T-helper 9 cell (primary cell): ENCODE measurements around the gene SND1.

Experiments
- DNase-seq: peaks from one replicate; pipeline ENCODE4 v3.0.0-alpha.2; 2020

SND1 gene

DNA sequence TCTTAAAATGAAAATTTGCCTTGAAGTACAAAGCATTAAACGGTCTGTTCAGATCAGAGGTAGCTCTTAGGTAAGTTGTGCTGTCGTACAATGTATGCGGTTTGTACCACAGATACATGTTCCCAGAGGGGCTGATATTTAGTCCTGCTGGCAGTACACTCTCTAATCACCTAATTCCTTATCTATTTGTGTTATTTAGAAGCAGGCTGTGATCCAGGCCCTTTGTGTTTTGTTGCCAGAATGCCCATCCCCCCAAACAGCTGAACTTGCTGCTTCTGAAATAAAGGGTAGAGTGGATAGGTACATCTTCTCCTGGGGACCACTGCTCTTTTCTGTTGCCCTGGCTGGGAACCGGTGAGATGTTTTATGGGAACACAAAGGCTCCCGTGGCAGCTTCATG lies 84.5 kb downstream of the SND1 start:
- DNase-seq: no peak

DNA sequence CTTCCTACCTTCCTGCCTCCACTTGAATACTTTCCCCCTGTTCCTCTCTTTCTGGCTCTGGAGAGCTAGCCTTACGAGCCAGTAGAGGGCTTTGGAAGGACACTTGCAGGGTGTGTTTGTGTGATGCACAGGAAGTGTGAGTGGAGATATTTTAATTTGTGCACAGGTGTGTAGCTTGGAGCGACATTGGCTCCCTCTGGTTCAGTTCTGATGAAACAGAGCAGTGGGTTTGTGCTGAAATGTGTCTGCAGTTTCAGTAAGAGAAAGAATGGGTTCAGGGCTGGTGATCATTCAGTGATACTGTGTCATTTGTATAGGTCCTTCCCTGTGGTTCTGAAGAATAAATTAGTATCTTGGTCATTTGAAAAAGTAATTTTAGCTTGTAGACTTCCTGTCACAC lies 86.9 kb downstream of the SND1 start:
- no peak for DNase-seq

DNA sequence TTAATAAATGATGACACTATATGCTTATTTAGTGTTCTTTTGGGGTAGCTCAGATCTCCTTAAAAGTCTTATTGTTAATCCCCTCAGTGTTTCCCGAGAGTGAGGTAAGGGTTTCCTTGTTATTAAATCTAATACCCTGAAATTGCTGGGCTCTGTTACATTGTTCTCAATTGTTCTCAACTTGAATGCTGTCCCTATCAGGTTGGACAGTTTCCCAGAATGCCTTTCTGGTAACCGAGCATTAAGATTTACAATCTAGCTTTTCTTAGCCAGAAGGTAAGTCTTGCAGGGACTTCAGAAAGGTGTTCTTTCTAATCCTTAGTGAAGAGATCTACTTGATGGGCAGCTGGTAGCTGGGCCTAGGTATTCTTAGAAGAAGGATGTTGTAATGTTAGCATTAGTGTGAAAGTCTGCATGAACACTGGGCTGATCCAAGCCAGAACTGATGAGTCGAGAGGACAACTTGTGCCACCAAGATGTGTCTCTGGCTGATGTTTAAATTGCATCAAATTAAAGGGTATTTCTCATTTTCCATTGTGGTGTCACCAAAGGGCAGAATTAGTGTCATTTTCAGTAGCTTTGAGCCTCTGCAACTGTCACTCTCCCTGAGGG lies 89.9 kb downstream of the SND1 start:
- DNase-seq: no peak

DNA sequence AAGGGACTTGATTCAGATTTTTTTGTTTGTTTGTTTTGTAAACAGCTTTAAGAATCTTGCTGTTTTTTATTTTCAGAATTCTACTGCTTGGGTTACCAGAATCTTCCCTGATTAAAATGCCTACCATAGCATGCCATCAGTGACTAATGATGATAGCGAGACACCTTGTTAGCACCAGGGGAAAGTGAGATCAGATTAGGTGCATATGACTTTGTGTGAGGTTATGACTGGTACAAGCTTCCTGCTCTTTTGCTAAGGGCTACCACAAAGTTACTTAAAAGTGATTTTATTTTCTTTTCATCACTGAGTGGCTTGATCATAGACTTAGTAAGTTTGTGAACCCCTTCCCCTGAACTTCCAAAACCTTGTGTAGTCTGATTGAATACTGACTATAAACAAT lies 93.5 kb downstream of the SND1 start:
- no peak for DNase-seq

DNA sequence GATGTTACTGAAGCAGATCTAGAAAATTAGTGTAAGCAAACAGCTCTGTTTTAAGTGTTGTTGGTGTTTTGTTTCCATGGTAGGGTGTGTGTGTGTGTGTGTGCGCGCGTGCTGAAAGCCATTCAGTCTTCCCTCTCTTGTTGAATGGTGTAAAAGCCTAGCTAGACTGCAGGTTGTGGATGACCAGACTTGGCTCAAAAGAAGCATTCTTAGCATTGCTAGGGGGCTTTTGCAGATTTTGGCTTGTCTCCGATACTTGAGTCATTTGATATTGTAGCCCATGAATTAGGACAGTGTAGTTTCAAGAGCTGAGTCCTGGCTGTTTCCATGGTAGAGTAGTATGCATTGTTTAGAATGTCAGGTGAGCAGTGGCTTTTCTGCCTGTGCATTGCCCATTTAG lies 99.1 kb downstream of the SND1 start:
- no peak for DNase-seq

DNA sequence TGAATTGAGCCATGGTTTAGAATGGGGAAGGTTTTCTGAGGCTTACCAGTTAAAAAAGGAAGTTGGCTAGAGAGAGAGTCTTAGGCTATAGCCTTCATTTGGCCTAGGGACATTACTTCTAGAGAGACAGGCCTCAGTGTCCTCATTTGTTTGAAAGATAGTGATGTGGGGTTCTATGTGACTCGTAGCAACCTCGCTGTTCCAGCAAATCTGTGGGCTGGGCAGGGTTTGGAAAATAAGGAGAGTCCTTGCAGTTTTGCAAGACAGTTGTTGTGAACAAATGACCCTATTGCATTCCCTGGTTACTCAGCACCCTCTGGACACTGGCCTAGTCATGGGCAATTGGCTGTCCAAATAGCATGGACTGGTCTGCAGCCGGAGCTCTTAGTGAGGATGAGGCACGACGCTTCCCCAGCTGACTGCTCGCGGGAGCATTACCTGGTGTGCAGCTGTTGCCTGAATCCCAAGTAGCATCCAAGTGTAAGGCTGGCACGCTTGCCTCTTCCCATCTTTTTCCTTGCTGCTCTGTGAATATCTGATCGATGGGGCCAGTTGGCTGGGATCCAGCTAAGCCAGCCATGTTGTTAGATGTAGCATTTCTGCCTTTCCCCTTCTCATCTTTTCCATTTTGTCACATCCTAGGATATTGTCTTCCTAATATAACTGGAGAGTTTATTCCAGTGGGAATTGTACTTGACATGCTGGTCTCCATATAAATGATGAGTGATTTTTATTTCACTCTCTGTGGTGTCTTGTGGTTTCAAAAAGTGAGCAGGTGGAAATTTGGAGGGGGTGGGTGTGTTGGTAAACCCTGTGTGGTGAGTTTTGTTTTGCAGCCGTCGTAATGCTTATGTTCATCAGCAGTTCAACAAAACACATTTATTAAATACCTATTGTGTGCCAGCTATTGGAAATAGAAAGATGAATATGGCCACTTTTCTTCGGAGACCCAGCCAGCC lies 99.8 kb downstream of the SND1 start:
- no peak for DNase-seq

DNA sequence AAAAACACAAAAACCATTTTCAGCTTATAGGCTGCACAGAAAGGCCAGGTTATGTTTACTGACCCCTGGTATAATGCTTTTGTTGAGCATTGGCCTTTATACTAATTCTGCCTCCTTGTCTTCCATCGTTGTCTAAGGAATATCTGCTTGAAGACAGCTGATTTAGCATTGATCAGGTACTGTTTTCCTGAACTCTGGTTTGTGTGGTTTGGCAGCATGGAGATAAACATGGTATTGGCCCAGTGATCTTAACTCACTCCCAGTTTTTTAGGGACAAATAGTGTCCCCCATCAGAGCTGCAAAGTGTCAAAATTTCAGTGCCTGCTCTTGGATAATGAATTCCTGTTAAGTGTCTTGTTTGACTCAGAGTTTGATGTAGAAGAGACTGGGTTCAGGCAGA lies 100.8 kb downstream of the SND1 start:
- no peak for DNase-seq

DNA sequence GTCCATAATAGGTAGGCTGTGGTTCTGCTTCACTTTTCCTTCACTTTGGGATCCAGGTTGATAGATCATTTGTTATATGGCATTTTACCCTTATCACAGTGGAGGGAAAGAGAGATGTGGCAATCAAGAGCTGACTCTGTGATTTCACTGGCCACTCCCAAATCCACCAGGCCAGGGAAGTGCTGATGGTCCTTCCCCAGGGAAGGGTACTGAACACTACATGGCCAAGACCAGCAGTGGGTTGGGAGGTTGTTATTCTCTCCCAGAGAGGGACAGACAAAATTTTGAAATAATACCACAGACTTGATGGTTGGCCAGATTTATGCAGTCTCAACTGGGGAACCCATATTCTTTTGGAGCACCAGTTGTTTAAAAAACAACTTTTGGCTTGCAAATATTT lies 102.5 kb downstream of the SND1 start:
- no peak for DNase-seq

DNA sequence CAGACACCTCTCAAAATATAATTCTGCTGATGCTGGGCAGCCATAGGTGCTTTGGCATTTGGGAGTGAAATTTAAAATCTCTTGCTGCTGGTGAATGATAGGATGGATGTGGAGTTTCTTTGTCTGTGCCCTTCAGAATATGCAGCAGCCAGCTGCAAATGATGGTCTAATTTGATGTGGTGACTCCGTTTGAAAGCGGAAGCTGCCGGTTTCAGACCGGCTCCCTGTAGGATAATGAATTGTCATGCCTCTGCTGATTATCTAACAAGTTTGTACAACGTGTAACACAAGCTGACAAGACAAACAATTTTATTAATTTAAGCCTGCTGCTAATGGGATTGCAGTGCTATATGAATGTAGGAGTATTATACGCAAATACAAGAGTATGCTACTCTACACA lies 103.5 kb downstream of the SND1 start:
- no peak for DNase-seq

DNA sequence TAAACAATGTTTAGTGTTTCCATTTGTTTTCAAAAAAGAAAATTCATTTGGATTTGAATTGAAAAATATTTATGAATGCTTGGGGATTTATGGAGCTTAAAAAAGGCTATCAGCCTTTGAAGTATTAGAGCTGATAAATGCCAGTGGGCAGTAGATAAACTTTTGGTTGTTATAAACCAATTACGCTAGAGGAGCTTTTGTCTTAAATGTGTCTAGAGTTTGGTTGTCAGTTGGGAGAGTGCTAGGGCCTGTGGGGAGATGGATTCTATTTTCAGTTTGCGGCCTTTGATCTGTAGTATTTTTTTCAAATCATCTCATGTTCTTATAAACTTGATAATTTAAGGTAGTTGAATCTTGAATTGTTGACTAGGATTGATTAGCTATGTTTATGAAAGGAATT lies 104.0 kb downstream of the SND1 start:
- DNase-seq: no peak

DNA sequence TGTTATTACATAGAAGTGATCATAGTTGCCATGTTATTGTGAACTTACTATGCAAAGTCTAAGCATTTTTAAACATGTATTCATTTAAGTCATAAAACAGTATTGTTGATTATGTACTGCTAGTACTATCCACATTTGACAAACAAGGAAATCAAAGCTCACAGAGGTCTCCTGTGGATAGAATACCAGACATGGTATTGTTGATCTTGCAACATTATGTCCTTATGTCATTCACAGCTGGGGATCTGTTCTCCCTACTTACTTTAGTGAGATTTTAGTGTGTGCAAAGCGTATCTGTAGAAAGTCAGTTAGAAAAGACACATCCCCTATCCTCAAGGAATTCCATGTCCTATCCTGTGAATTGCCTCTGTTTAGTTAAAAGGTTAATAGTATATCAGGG lies 106.1 kb downstream of the SND1 start:
- DNase-seq: no peak

DNA sequence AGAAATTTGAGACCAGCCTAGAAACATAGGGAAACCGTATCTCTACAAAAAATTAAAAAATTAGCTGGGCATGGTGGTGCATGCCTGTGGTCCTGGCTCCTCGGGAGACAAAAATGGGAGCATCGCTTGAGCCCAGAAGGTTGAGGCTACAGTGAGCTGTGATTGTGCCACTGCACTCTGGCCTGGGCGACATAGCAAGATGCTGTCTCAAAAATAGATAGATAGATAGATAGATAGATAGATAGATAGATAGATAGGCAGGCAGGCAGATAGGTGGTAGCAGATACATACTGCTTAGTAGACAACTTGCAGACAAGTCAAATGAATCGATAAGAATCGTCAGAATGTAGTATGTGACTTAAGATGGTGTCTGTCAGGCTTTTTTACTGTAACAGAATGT lies 106.9 kb downstream of the SND1 start:
- DNase-seq: no peak

DNA sequence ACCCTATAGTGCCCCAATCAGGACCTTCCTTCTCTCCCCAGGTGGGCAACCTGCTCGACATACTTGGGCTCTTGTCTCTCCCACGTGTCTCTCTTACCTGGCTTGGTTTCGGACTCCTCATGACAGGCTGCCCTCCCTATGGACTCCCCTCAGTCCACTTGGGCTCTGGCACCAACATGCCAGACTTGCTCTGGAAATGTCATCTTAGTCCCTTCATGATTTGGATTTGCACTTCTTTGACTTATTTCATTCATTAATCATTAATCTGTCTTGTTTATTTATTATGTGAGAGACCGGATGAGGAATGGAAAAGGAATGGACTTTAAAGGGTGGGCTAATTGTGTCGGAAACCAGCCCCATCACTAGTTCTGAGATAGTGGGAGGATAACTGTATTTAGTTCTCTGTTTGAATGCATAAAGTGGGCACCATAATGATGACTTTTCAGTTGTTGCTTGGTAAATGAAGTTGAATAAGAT lies 108.0 kb downstream of the SND1 start:
- DNase-seq: no peak

DNA sequence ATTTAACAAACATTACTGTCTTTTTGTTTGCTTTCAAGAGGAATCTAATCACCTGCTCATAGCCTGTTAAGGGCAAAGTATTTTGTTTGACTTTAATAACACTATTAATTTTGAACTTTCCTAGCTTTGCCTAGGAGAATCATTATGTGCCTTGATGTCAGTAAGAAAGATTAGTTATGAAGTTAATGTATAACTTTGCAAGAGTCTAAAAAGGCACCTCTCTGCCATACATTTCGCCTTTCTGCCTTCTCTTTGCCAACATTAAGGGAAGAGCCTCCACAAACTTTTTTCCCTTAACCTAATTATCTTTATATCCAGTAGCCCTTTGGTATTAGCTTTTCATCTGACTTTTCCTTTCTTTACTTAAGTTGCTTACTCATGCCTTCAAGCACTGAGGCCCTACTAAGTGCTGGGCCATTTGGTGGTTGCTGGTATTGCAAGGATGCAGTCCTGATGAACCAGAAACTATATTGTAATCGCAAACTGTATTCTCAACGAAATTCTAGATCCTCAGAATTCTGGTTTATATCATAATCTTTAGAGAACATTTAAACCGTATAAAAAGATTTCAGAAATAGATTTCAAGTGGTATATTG lies 108.5 kb downstream of the SND1 start:
- DNase-seq: no peak

DNA sequence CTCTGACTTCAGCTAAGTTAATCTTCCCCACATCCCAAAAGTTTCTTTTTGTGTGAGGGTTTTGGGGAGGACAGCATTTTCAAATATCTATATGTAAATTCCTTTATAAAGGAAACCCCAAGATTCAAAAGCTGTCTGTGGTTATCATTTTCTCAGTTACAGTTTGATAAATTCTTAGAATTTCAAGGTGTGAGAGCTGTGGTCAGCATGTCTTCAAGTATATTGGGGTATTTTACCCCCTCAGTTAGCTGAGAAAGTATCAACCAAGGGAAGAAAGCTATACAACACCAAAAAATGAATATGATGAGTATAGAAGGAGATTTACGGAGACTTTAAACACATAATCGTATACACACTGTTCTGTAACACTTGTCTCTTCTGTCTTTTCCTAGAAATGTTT lies 109.2 kb downstream of the SND1 start:
- DNase-seq: no peak

DNA sequence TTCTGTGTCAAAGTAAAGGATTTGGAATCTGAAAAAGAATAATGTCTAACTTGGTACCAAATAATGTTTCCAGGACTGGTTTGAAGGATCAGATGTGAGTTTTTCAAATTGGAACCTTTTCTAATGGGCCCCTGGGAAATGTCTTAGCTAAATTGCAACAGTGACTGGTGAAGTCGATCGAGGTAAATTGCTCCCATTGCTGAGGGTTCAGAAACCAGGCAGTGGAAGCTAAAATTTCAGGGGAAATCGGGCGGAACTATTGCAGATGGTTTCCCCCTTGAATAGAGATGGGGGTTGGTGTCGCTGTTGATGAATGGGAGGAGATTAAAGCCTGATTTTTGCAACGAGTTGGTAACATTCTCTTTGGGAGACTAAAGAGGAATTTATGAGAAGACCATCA lies 112.7 kb downstream of the SND1 start:
- DNase-seq: no peak

DNA sequence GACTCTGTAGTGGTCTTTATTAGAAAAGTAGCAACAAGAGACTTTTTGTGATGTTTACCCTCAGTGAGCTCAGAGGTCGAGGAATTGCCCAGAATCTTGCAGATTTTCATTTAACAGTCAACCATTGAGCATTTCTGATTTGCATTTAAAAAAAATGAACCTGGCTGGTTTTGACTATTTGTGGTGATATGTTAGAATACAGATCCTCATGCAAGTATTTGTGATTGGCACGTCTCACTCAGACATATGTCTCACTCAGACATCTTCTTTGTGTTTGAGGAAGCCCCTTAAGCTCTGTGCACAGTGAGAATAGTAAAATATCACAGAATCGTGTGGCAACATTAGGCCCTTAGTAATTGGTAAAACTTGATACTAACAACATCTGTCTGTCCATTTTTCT lies 113.2 kb downstream of the SND1 start:
- DNase-seq: no peak

DNA sequence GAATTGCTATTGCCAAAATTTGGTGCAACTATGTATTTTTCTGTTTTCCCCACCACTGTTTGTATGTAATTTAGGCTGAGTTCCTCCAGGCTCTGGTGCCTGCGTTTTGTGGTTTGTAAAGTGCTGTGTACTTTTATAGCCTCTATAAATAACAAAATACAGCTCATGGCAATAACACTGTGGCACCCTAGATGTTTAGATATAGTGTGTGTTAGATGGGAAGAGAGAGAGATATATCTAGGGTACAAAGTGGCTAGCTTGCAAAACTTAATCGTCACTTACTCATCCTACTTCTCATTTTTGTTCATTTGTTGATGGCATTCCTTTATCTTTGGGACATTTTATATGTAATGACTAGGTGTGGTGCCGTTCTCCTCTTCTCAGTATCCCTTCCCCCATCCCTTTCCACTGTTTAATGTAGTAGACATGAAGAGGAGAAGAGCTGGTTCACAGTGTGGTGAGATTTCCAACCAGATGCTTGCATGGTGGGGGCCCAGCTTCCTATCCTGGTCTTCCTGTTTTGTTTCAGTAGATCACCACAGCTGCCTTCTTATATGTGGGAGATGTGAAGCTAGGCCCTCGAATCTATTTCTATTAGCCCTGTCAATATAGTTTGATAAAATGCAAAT lies 115.0 kb downstream of the SND1 start:
- DNase-seq: no peak

DNA sequence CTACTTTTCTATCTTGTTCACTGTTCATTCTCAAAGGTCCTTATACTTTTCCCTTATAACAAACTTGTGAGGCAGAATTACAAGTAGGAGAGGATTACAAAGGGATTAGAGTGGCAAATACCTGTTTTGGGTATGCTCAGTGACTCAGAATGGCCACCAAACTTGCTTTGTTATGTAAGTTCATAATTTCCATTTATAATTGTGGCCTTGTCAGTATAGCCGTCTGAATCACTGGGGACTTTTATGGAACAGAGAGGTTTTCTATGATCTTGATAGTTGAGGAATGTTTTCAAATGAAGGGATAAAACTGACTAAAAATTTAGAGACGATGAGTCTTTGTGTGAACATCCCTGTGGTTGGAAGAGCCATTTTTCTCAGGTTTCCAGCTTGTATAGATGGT lies 116.2 kb downstream of the SND1 start:
- DNase-seq: no peak

DNA sequence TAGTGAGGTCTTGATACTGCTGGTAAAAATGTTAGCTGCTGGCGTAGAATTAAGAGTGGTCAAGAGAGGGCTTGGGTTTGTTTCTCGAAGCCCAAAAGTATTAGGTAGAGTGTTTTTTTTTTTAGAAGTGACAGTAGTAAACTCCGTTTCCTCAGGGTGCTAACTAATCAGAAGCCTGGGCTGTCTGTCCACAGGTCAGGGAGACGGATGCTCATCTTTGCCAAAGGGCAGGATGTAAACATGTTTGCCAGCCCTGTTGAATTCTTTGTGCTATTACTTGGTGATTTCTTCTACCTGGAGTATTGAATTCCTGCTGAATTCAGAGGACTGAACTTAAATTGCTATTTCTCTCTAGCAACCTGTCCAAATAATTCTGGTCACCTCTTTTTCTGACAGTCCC lies 117.1 kb downstream of the SND1 start:
- DNase-seq: no peak

DNA sequence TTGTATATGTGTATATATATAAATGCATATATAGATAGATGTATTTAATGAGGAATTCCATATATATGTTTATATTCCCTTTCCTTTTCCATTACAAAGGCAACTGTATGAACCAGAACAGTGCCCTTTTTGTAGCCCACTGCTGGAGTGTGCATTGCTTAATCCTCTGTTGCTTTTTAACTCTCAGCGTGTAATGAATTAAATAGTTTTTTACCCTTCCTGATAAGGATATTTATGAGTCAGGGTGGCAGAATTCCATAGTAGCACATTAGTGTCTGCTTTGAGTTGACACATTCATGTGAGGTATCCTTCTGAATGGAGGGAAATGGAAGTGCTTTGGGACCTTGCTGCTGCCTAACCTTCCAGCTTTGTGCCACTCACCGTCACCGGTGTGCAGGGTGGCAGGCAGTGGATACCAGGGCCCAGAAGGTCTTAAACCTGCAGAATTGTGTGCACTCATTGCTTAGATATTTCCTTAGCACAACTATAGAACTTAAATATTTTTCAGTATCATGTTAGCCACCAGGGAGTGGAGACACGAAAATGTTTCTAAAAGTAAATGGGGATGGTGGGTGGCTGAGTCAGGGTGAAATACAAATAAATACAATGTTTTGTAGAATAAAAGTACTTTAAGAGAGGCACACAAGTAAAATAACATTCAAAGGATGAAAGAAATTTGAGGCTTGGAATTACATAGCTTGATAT lies 117.9 kb downstream of the SND1 start:
- no peak for DNase-seq

DNA sequence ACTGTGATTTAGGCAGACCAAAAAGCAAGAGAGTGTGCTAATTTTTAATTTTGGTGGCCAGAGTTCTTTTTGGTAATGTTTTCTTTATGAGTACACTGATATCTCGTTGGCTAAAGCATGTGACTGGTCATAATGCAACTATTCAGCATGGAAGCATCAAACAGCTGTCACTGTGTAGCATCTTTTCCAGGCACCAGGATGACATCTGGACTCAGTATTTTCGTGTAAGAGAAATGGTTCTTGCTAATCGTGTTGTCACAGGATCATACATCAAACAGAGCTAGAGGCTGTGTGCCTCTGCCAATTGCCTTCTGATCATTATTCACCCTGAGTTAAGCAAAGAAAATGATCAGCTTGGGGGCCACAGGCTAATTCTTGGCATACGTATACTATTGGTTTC lies 118.9 kb downstream of the SND1 start:
- no peak for DNase-seq

DNA sequence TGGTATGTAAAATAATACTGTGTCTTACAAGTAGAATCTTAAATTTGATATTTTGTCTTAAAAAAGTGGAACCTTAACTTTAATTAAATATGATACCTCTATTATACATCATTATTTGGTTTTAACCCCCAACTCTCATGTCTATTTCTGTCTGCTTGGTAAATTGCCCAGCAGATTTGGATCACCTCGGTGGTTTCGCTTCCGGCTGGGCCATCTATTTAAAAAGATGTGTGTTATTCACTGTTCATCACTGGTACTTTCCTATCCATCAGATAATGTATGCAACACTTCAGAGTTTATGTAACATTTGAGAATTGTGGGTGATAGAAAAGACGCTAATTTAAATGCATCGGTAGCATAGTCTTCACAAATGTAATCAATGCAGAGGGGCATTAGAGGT lies 119.7 kb downstream of the SND1 start:
- no peak for DNase-seq
